Suprapubic skin (tissue), 4 donors: ENCODE data around the gene ARHGEF11. TPM values are rescaled to one million over a fixed set of nuclear protein-coding genes. Genes with fewer than 3 reads are reported as not detected.
"Not testable (repeated sequence)": the region's sequence is repeated elsewhere in the genome, so short reads cannot be mapped to it uniquely, and the experiment has no call there.

Experiments
- DNase-seq, 2 donors: peaks; one replicate each; pipeline ENCODE4 v3.0.0-alpha.2; 2019; ENCODE audit warnings: low spot score in 2 of 2
- H3K27ac ChIP-seq: fragments of 200-600 bp; sonication (generic); one replicate; pipeline ENCODE4 v1.5.1; 2019
- H3K27me3 ChIP-seq: fragments of 200-600 bp; sonication (generic); one replicate; pipeline ENCODE4 v1.5.1; 2019
- H3K36me3 ChIP-seq: fragments of 200-600 bp; sonication (generic); one replicate; pipeline ENCODE4 v1.5.1; 2019
- H3K4me1 ChIP-seq: fragments of 200-600 bp; sonication (generic); one replicate; pipeline ENCODE4 v1.5.1; 2019
- H3K4me3 ChIP-seq: fragments of 200-600 bp; sonication (generic); one replicate; pipeline ENCODE4 v1.5.1; 2019; ENCODE audit warnings: mild to moderate bottlenecking
- H3K9me3 ChIP-seq: fragments of 200-600 bp; sonication (generic); one replicate; pipeline ENCODE4 v1.5.1; 2019
- EP300 ChIP-seq: sonication (generic); formaldehyde crosslinking; IDR thresholded peaks from one replicate; pipeline ENCODE4 v1.6.1; 2017; ENCODE audit warnings: antibody characterized with exemption
- POLR2A ChIP-seq, 2 donors: fragments of 450-650 bp; IDR thresholded peaks; one replicate each; pipeline ENCODE4 v1.6.1; 2017; ENCODE audit warnings: antibody characterized with exemption in 2 of 2, mild to moderate bottlenecking in 2 of 2, moderate library complexity in 2 of 2
- POLR2AphosphoS5 ChIP-seq, 3 donors: sonication (generic); formaldehyde crosslinking; IDR thresholded peaks; one replicate each; pipeline ENCODE4 v1.6.1; 2017; ENCODE audit warnings: antibody characterized with exemption in 3 of 3
- WGBS: methylation state at CpG from one replicate; pipeline ENCODE4 v1.1.5; 2018; 5-methylcytosine and 5-hydroxymethylcytosine counted together
- total RNA-seq, 4 donors: library from RNA; depleted of rRNA; stranded (reverse); fragments of >200 nt; gene quantifications; one replicate each; pipeline ENCODE4 v1.1.0, GENCODE V29; 2016
- TF ChIP-seq, protein P1 (sequence below), 2 donors: fragments of 200-600 bp in 1 of 2; fragments of 450-650 bp in 1 of 2; sonication (generic) in 1 of 2; IDR thresholded peaks; one replicate each; pipeline ENCODE4 v1.5.1; 2016 to 2019; ENCODE audit warnings: antibody characterized with exemption in 2 of 2, mild to moderate bottlenecking in 1 of 2, moderate library complexity in 1 of 2

ARHGEF11 gene
- total RNA-seq, 4 donors from 2014 or later: 30.7 to 46.1 (median 40.3) TPM

DNA sequence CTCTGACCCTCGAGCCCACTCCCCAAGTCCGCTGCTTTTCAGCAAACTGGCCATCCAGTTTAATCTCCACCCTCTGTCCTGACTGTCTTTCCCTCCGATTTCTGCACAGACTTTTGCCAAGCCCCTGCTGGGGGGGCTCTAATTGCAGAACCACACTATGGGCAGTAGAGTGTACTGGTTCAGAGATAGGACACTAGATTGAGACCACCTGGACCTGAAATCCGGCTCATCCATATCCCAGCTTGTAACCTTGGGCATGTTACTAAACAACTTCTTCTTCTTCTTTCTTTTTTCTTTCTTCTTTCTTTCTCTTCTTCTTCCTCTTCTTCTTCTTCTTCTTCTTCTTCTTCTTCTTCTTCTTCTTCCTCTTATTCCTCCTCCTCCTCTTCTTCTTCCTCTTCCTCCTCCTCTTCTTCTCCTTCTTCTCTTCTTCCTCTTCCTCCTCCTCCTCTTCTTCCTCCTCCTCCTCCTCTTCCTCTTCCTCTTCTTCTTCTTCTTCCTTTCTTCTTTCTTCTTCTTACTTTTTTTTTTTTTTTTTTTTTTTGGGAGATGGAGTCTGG is 117.4 kb downstream of the ARHGEF11 start:
- peak overlapping the region; percentile 14 for H3K4me3 ChIP-seq
- no peaks in the 10 kb centered on the region for H3K36me3 ChIP-seq
- TF ChIP-seq EP300 (no peak), POLR2A (IDR thresholded peaks at IDR 0.05) (no peak), POLR2AphosphoS5 (IDR thresholded peaks at IDR 0.05) (no peak)
- 15% methylated on average over 4 of the region's 4 CpGs for WGBS
- no peak for DNase-seq
- peaks cover 64% of the 10 kb centered on the region for H3K27me3 ChIP-seq
- peaks cover 24% of the 10 kb centered on the region for H3K4me1 ChIP-seq
- H3K27ac ChIP-seq: no peak overlapping the region
- no peaks in the 10 kb centered on the region for H3K9me3 ChIP-seq

DNA sequence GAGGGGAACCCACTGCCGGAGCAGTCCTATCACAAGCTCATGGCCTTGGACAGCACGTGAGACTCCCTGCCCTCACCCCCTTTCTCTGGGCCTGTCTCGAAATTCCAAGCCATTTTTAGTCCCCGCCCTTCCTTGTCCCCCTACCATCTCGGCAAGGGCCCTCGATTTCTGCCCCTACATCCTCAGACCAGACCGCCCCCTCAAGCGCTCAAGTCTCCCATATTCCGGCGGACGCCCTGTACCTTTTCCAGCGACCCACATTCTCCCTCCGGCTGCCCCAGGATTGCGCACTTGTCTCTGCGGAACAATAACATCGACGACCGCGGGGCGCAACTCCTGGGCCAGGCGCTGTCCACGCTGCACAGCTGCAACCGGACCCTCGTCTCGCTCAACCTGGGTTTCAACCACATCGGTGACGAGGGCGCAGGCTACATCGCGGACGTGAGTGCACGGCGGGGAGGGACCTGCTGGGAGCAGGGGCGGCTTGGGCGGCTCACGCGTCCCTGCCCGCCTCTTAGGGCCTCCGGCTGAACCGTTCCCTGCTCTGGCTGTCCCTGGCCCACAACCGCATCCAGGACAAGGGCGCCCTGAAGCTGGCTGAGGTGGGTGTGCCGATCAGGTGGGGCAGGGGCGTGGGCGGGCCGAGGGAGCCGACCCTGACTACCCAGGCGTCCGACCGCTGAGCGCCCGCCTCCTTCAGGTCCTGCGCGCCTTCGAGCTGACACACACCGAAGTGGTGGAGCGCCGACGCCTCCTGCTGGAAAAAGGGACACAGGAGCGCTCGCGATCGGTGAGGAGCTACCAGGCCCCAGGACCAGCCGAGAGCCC is 118.1 kb downstream of the ARHGEF11 start:
- no peaks in the 10 kb centered on the region for H3K9me3 ChIP-seq
- 12% methylated on average over 37 of the region's 64 CpGs for WGBS
- no peak overlapping the region for H3K27ac ChIP-seq
- H3K4me3 ChIP-seq: peak overlapping the region; percentile 14
- H3K36me3 ChIP-seq: no peaks in the 10 kb centered on the region
- TF ChIP-seq, protein P1, sequence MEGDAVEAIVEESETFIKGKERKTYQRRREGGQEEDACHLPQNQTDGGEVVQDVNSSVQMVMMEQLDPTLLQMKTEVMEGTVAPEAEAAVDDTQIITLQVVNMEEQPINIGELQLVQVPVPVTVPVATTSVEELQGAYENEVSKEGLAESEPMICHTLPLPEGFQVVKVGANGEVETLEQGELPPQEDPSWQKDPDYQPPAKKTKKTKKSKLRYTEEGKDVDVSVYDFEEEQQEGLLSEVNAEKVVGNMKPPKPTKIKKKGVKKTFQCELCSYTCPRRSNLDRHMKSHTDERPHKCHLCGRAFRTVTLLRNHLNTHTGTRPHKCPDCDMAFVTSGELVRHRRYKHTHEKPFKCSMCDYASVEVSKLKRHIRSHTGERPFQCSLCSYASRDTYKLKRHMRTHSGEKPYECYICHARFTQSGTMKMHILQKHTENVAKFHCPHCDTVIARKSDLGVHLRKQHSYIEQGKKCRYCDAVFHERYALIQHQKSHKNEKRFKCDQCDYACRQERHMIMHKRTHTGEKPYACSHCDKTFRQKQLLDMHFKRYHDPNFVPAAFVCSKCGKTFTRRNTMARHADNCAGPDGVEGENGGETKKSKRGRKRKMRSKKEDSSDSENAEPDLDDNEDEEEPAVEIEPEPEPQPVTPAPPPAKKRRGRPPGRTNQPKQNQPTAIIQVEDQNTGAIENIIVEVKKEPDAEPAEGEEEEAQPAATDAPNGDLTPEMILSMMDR (IDR thresholded peaks at IDR 0.05): peak; percentile 2 to 58
- TF ChIP-seq POLR2A (IDR thresholded peaks at IDR 0.05): no peak
- peaks cover 70% of the 10 kb centered on the region for H3K27me3 ChIP-seq
- DNase-seq: no peak
- peaks cover 24% of the 10 kb centered on the region for H3K4me1 ChIP-seq

DNA sequence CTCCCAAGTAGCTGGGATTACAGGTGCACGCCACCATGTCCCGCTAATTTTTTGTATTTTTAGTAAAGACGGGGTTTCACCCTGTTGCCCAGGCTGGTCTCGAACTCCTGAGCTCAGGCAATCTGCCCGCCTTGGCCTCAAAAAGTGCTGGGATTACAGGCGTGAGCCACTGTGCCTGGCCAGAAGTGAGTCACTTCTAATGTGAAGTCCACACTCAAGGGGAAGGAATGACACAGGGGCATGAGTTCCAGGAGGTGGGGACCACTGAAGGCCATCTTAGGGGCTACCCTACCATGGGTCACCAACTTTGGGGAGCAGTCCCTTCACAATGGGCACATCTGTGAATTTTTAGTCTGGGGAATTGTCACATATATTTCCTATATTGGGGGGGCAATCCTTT is 118.8 kb downstream of the ARHGEF11 start:
- 85% methylated on average over 6 of the region's 6 CpGs for WGBS
- Histone ChIP-seq H3K27me3 (peaks cover 78% of the 10 kb centered on the region), H3K4me1 (peaks cover 24% of the 10 kb centered on the region)
- not testable (repeated sequence) for H3K4me3 ChIP-seq, DNase-seq, H3K27ac ChIP-seq, H3K9me3 ChIP-seq, H3K36me3 ChIP-seq

DNA sequence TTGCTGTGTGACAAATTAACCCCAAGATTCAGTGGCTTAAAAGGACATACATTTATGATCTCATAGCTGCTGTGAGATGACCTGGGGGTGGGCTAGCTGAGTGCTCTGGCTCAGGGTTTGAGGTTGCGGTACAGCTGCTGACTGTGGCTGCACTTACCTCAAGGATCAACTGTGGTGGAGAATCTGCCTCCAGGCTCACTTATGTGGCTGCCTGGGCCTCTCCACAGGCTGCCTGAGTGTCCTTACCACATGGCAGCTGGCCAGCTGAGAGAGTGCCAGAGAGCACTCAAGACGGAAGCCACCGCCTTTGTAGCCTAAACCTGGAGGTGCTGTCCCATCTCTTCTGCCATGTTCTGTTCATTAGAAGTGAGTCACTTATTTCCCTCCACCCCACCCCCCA is 119.4 kb downstream of the ARHGEF11 start:
- no peak overlapping the region for H3K27ac ChIP-seq
- WGBS: 44% methylated on average over 3 of the region's 3 CpGs
- no peaks in the 10 kb centered on the region for H3K9me3 ChIP-seq
- TF ChIP-seq EP300 (no peak), POLR2AphosphoS5 (IDR thresholded peaks at IDR 0.05) (no peak), POLR2A (IDR thresholded peaks at IDR 0.05) (no peak)
- TF ChIP-seq, protein P1 (IDR thresholded peaks at IDR 0.05): no peak
- no peaks in the 10 kb centered on the region for H3K36me3 ChIP-seq
- no peak for DNase-seq
- peaks cover 24% of the 10 kb centered on the region for H3K4me1 ChIP-seq
- no peak overlapping the region for H3K4me3 ChIP-seq
- peaks cover 81% of the 10 kb centered on the region for H3K27me3 ChIP-seq

DNA sequence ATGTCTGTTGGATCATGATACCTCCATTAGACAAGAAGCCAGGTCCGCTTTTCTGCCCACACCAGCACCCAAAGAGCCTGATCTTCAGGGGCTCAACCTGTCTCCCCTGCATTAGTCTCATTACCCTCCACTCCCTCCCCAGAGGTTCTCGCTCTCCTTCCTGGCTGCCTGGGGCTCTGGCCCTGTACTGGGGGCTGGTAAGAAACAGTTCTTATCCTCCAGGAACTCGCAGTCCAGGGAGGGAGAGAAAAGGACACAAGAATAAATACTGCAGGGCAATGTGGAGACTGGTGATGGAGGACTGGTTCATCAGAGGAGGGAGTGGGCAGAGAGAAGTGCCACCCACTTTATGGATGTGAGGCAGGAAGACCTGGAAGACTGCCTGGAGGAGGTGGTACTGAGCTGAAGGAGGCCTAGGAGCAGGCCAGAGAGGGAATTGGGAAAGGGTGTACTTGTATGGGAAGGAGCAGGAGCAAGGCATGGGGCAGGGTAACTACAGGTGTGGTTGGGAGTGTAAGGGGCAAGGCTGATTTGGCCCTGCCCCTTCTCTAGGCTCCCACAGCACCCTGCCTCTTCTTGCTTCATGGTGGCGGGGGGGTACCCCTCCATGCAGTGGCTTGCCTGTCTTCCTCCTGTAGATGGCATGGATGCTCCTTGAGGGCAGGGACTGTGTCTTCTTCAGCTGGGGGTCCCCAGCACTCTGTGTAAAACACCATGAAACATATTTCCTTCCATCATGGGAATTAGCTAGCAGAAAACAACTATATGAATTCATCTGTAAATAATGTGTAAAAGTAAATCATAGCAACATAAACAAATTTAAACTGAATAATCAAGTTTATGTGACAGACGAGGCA is 120.2 kb downstream of the ARHGEF11 start:
- DNase-seq: no peak
- no peaks in the 10 kb centered on the region for H3K36me3 ChIP-seq
- H3K4me1 ChIP-seq: peaks cover 30% of the 10 kb centered on the region
- no peak overlapping the region for H3K27ac ChIP-seq
- H3K9me3 ChIP-seq: no peaks in the 10 kb centered on the region
- no peak overlapping the region for H3K4me3 ChIP-seq
- peaks cover 89% of the 10 kb centered on the region for H3K27me3 ChIP-seq
- 77% methylated on average over 5 of the region's 5 CpGs for WGBS
- no peak for TF ChIP-seq POLR2A (IDR thresholded peaks at IDR 0.05)
- no peak for TF ChIP-seq POLR2AphosphoS5 (IDR thresholded peaks at IDR 0.05)
- TF ChIP-seq, protein P1 (IDR thresholded peaks at IDR 0.05): no peak
- no peak for TF ChIP-seq EP300
